DND-41 (cell line): ENCODE data around the gene CTU2.

Experiments used
- ATAC-seq: fragments of 200-7000 bp; cut with Tn5 transposase; 3 replicates; pipeline ENCODE4 v1.9.1; 2021; ENCODE audit warnings: low read depth; ENCODE audit not compliant: insufficient read depth
- DNase-seq: peaks from one replicate; pipeline ENCODE4 v3.0.0-alpha.2; 2020
- H2AFZ ChIP-seq: 2 replicates; pipeline ENCODE4 v1.6.0; 2012; ENCODE audit warnings: low read depth, low read length
- H3K27ac ChIP-seq: 2 replicates; pipeline ENCODE4 v1.5.1; 2012; ENCODE audit warnings: low read length, inconsistent platforms
- H3K27me3 ChIP-seq: fragments of 200-600 bp; sonication (generic); 2 replicates; pipeline ENCODE4 v1.6.0; 2012; ENCODE audit warnings: low read length, mild to moderate bottlenecking, inconsistent platforms; ENCODE audit not compliant: insufficient read depth, poor library complexity
- H3K36me3 ChIP-seq: 2 replicates; pipeline ENCODE4 v1.5.1; 2012; ENCODE audit warnings: low read length, inconsistent platforms; ENCODE audit not compliant: insufficient read depth
- H3K4me1 ChIP-seq: 2 replicates; pipeline ENCODE4 v1.5.1; 2012; ENCODE audit warnings: mild to moderate bottlenecking, low read length; ENCODE audit not compliant: insufficient read depth
- H3K4me2 ChIP-seq: 2 replicates; pipeline ENCODE4 v1.6.0; 2012; ENCODE audit warnings: mild to moderate bottlenecking, moderate library complexity, low read length, inconsistent platforms; ENCODE audit not compliant: insufficient read depth
- H3K4me3 ChIP-seq, 2 experiments: fragments of 200-600 bp in 1 of 2; shearing (Covaris generic) in 1 of 2; 2 replicates each; pipeline ENCODE4 v1.5.1; 2012 to 2016; ENCODE audit warnings: inconsistent platforms in 2 of 2, low read length in 2 of 2, mild to moderate bottlenecking in 2 of 2, low read depth in 1 of 2, moderate library complexity in 1 of 2
- H3K79me2 ChIP-seq: 2 replicates; pipeline ENCODE4 v1.6.0; 2012; ENCODE audit warnings: low read length, inconsistent platforms; ENCODE audit not compliant: insufficient read depth
- H3K9ac ChIP-seq: 2 replicates; pipeline ENCODE4 v1.6.0; 2012; ENCODE audit warnings: low read depth, mild to moderate bottlenecking, inconsistent platforms, low read length, moderate library complexity
- H3K9me3 ChIP-seq: 2 replicates; pipeline ENCODE4 v1.5.1; 2012; ENCODE audit warnings: low read length, moderate library complexity, mild to moderate bottlenecking, inconsistent platforms; ENCODE audit not compliant: insufficient read depth, severe bottlenecking
- H4K20me1 ChIP-seq: 2 replicates; pipeline ENCODE4 v1.6.0; 2012; ENCODE audit warnings: low read length; ENCODE audit not compliant: insufficient read depth
- EZH2 ChIP-seq: IDR thresholded peaks from 3 replicates; pipeline ENCODE4 v1.6.1; 2012; ENCODE audit warnings: borderline replicate concordance, low read depth, mild to moderate bottlenecking, moderate library complexity, low read length, inconsistent platforms; ENCODE audit not compliant: severe bottlenecking
- TF ChIP-seq, protein P1 (sequence below): IDR thresholded peaks from 2 replicates; pipeline ENCODE4 v1.5.1; 2012; ENCODE audit warnings: borderline replicate concordance, low read length, moderate library complexity, mild to moderate bottlenecking; ENCODE audit not compliant: poor library complexity, severe bottlenecking; ENCODE audit errors: extremely low read depth

The CTU2 gene

DNA sequence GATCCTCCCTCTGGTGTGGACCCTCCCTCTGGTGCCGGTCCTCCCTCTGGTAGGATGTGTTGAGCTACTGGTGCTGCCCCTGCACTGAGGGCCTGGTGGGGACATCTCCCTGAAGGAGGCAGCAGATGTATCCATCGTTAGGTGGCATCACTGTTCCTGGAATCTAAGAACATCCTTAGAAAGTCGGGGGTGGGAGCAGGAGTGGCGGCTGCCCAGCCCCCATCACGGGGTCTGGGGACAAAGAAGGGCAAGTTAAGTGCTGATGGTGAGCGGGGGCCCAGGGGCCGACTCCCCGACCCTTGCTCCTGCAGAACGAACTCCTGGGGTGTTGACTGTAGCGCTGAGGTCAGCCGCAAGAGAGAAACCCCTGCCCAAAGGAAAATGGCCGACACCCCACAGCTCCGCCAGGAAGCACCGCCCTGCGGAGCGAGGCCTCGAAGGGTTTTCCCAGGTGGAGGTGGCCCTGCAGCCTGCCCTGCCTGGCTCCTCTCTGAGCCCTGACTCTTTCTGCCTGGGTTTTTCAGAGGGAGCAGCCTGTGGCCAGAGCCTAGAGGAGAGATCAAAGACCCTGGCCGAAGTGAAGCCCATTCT lies 5.5 kb downstream of the CTU2 start:
- no peaks in the 10 kb centered on the region for H3K9me3 ChIP-seq
- peaks cover 20% of the 10 kb centered on the region for H3K4me1 ChIP-seq
- H3K36me3 ChIP-seq, result peaks cover 46% of the 10 kb centered on the region
- H3K4me3 ChIP-seq, result no peak overlapping the region
- TF ChIP-seq EZH2, result no peak
- TF ChIP-seq, protein P1, sequence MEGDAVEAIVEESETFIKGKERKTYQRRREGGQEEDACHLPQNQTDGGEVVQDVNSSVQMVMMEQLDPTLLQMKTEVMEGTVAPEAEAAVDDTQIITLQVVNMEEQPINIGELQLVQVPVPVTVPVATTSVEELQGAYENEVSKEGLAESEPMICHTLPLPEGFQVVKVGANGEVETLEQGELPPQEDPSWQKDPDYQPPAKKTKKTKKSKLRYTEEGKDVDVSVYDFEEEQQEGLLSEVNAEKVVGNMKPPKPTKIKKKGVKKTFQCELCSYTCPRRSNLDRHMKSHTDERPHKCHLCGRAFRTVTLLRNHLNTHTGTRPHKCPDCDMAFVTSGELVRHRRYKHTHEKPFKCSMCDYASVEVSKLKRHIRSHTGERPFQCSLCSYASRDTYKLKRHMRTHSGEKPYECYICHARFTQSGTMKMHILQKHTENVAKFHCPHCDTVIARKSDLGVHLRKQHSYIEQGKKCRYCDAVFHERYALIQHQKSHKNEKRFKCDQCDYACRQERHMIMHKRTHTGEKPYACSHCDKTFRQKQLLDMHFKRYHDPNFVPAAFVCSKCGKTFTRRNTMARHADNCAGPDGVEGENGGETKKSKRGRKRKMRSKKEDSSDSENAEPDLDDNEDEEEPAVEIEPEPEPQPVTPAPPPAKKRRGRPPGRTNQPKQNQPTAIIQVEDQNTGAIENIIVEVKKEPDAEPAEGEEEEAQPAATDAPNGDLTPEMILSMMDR, result no peak
- DNase-seq (no peak), ATAC-seq (no peak)
- H3K9ac ChIP-seq, result no peak overlapping the region
- H3K4me2 ChIP-seq, result no peak overlapping the region
- peaks cover 42% of the 10 kb centered on the region for H3K79me2 ChIP-seq
- H3K27me3 ChIP-seq, result no peaks in the 10 kb centered on the region
- H2AFZ ChIP-seq, result no peak overlapping the region
- no peak overlapping the region for H3K27ac ChIP-seq
- peaks cover 55% of the 10 kb centered on the region for H4K20me1 ChIP-seq

DNA sequence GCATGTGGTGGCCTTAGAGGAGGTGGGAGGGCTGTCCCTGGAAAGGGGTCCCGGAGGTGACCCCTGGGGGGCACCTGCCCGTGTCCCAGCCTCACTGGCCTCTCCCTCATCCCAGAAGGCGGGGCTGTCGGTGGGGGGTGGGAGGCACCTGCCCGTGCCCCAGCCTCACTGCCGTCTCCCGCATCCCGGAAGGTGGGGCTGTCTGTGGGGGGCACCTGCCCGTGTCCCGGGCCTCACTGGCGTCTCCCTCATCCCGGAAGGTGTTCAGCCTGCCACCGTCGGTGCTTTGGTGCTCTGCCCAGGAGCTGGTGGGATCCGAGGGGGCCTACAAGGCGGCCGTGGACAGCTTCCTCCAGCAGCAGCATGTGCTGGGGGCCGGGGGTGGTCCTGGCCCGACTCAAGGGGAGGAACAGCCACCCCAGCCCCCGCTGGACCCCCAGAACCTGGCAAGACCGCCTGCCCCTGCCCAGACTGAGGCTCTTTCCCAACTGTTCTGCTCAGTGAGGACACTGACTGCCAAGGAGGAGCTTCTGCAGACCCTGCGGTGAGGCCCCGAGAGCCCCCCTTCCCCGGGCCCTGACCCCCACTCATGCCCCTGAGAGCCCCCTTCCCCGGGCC lies 6.2 kb downstream of the CTU2 start:
- H3K4me3 ChIP-seq, result no peak overlapping the region
- peaks cover 55% of the 10 kb centered on the region for H4K20me1 ChIP-seq
- no peaks in the 10 kb centered on the region for H3K9me3 ChIP-seq
- no peak for ATAC-seq
- no peak overlapping the region for H3K9ac ChIP-seq
- TF ChIP-seq, protein P1, result no peak
- TF ChIP-seq EZH2, result no peak
- peaks cover 36% of the 10 kb centered on the region for H3K79me2 ChIP-seq
- peaks cover 52% of the 10 kb centered on the region for H3K36me3 ChIP-seq
- H3K27me3 ChIP-seq, result no peaks in the 10 kb centered on the region
- no peak overlapping the region for H3K4me2 ChIP-seq
- H3K27ac ChIP-seq, result no peak overlapping the region
- no peak for DNase-seq
- peaks cover 14% of the 10 kb centered on the region for H3K4me1 ChIP-seq
- no peak overlapping the region for H2AFZ ChIP-seq

DNA sequence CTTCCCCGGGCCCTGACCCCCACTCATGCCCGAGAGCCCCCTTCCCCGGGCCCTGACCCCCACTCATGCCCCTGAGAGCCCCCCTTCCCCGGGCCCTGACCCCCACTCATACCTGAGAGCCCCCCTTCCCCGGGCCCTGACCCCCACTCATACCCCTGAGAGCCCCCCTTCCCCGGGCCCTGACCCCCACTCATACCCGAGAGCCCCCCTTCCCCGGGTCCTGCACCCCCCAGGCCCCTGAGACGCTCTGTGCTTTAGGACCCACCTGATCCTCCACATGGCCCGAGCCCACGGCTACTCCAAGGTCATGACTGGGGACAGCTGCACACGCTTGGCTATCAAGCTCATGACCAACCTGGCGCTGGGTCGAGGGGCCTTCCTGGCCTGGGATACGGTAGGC lies 6.8 kb downstream of the CTU2 start:
- Histone ChIP-seq H4K20me1 (peaks cover 55% of the 10 kb centered on the region), H3K36me3 (peaks cover 58% of the 10 kb centered on the region), H3K4me3 (no peak overlapping the region), H2AFZ (no peak overlapping the region), H3K4me2 (no peak overlapping the region), H3K9ac (no peak overlapping the region), H3K9me3 (no peaks in the 10 kb centered on the region), H3K4me1 (peaks cover 8% of the 10 kb centered on the region), H3K27ac (no peak overlapping the region), H3K27me3 (no peaks in the 10 kb centered on the region), H3K79me2 (peaks cover 31% of the 10 kb centered on the region)
- TF ChIP-seq EZH2, result no peak
- TF ChIP-seq, protein P1, result no peak
- DNase-seq, result no peak
- no peak for ATAC-seq
